Nephron (organoid): ENCODE measurements around the gene ARID1B.

Source experiments
- H3K27ac Mint-ChIP-seq, 3 experiments: 2 replicates each; pipeline ENCODE4 v1.8.0; 2020; ENCODE audit warnings: mixed read lengths in 3 of 3, mild to moderate bottlenecking in 2 of 3, moderate library complexity in 1 of 3
- H3K27me3 Mint-ChIP-seq: 2 replicates; pipeline ENCODE4 v1.8.0; 2021; ENCODE audit warnings: low read depth, mild to moderate bottlenecking, moderate library complexity, mixed read lengths
- H3K36me3 Mint-ChIP-seq: 2 replicates; pipeline ENCODE4 v1.8.0; 2020; ENCODE audit warnings: low read depth, mixed read lengths
- H3K4me1 Mint-ChIP-seq: 2 replicates; pipeline ENCODE4 v1.8.0; 2020; ENCODE audit warnings: mixed read lengths
- H3K4me3 Mint-ChIP-seq, 3 experiments: 2 replicates each; pipeline ENCODE4 v1.8.0; 2020; ENCODE audit warnings: mild to moderate bottlenecking in 3 of 3, mixed read lengths in 3 of 3, moderate library complexity in 2 of 3
- H3K9me3 Mint-ChIP-seq: 2 replicates; pipeline ENCODE4 v1.8.0; 2020; ENCODE audit warnings: mixed read lengths
- TF ChIP-seq, protein P1 (sequence below), 3 experiments: fragments of 200-600 bp; sonication (generic); IDR thresholded peaks; one replicate each; pipeline ENCODE4 v1.5.0; 2021; ENCODE audit warnings: antibody characterized with exemption in 3 of 3; ENCODE audit not compliant: unreplicated experiment in 3 of 3

The ARID1B gene

DNA sequence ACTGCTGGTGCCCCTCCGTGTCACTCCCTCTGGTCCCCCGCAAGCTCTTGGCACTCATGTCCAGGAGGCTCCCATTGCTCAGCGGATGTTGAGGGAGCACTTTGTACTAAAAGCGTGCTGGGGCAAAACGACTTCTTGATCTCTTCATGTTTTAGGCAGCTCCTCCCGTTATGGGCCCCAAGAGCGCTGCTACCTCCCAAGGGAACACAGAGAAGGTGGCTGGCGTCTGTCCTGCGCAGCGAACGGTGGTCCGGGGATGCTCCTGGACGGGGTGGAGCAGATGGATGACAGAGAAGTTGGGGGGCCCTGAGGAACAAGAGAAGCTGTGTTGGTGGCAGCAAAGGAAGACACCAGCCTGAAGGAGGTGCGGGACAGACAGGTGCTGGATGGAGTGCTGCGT, 446.3 kb downstream of the ARID1B start:
- Mint-ChIP-seq H3K4me1 (peaks cover 25% of the 10 kb centered on the region), H3K36me3 (no peaks in the 10 kb centered on the region), H3K27ac (peak overlapping the region in 1 of 3 experiments; percentile 15), H3K27me3 (peaks cover 22% of the 10 kb centered on the region), H3K9me3 (no peaks in the 10 kb centered on the region), H3K4me3 (no peak overlapping the region)
- TF ChIP-seq, protein P1, sequence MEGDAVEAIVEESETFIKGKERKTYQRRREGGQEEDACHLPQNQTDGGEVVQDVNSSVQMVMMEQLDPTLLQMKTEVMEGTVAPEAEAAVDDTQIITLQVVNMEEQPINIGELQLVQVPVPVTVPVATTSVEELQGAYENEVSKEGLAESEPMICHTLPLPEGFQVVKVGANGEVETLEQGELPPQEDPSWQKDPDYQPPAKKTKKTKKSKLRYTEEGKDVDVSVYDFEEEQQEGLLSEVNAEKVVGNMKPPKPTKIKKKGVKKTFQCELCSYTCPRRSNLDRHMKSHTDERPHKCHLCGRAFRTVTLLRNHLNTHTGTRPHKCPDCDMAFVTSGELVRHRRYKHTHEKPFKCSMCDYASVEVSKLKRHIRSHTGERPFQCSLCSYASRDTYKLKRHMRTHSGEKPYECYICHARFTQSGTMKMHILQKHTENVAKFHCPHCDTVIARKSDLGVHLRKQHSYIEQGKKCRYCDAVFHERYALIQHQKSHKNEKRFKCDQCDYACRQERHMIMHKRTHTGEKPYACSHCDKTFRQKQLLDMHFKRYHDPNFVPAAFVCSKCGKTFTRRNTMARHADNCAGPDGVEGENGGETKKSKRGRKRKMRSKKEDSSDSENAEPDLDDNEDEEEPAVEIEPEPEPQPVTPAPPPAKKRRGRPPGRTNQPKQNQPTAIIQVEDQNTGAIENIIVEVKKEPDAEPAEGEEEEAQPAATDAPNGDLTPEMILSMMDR (IDR thresholded peaks at IDR 0.05; ENCODE audit: unreplicated experiment in 3 of 3), result no peak

DNA sequence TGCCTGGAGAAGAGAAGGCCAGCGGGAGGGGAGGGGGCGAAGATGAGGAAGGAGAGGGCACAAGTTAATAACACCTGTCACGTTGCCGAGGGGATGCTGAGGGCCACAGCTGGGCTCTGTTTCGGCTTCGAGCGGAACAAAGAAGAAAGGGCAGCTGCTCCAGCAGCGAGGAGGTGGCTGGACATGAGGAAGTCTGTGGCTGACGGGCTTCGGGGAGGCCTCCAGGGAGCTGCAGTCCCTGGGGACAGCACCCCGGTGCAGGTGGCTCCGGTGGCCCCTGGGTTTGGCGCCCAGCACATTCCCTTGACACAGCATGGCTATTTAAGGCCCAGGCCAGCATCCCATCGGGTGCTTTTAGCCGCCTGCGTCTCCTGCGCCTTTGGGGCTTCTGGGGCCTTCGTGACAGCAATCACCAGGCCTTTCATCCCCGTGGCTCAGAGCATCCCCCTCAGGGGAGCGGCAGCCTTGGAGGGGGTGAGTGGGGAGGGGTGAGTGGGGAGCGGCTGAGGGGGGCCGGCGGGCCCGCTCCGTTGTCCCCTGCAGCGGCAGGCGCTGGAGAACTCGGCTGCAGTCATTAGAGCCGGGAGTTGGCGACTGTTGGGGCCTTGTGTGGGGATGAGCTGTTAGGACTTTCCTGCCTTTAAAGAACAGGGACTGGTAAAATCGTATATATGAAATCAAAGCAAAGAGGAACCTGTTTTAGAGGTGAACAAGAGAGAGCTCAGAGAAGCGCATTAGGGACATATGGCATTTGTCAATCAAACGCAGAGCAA, 447.2 kb downstream of the ARID1B start:
- Mint-ChIP-seq H3K27me3 (peaks cover 28% of the 10 kb centered on the region), H3K9me3 (no peaks in the 10 kb centered on the region), H3K36me3 (no peaks in the 10 kb centered on the region), H3K4me3 (no peak overlapping the region), H3K4me1 (peaks cover 31% of the 10 kb centered on the region), H3K27ac (peak overlapping the region in 1 of 3 experiments; percentile 15)
- TF ChIP-seq, protein P1 (IDR thresholded peaks at IDR 0.05; ENCODE audit: unreplicated experiment in 3 of 3), result no peak

DNA sequence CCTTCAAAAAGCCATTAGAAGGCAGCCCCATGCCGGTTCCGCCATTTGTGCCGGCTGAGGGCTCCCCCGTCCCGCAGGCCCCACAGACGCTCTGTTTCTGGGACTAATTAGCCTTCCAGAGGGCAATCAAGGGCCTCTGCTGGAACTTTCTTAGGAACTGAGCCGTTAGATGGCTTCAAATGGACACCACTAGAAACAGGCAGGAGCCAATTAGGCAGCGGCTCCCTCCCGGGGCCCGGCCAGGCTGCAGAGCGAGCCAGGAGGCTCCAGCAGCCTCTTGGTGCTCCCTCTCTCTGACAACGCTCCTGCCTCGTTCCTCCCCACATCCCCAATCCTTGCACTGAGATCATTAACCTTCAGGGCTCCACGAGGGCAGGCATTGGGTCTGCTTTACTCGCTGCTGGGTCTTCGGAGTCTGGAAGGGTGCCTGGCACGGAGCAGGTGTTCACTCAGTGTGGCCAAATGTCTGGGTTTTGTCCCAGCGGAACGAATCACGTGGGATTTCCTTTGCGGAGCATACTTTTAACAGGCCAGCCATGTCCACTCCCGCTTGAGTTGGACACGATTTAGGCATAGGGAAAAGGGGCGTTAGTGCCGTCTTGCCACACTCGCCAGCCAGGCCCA, 447.9 kb downstream of the ARID1B start:
- H3K4me1 Mint-ChIP-seq, result peaks cover 36% of the 10 kb centered on the region
- H3K27ac Mint-ChIP-seq, result no peak overlapping the region
- H3K36me3 Mint-ChIP-seq, result no peaks in the 10 kb centered on the region
- H3K4me3 Mint-ChIP-seq, result no peak overlapping the region
- peaks cover 30% of the 10 kb centered on the region for H3K27me3 Mint-ChIP-seq
- TF ChIP-seq, protein P1 (IDR thresholded peaks at IDR 0.05; ENCODE audit: unreplicated experiment in 3 of 3), result no peak
- no peaks in the 10 kb centered on the region for H3K9me3 Mint-ChIP-seq

DNA sequence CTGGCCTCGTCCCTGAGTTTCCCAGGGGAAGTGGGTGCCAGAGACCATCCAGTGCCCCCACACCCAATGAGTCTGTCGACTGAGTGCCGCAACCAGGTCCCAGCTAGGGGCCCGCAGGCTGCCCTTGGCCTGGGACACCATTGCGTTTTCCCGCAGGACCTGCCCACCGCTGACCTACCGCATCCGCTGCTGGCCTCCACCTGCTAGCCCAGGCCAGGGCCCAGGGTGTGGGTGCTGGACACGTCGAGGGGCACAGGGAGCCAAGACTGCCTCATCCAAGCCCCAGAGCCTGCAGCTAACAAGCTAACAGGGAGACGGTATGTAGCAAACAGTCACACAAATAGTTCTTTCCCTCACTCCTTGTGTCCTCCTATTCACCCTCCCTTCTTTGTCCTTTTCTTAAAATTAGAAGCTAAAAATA, 448.4 kb downstream of the ARID1B start:
- Mint-ChIP-seq H3K27me3 (peaks cover 32% of the 10 kb centered on the region), H3K4me1 (peaks cover 36% of the 10 kb centered on the region), H3K4me3 (peak overlapping the region in 1 of 3 experiments; percentile 14), H3K36me3 (no peaks in the 10 kb centered on the region), H3K9me3 (no peaks in the 10 kb centered on the region), H3K27ac (peak overlapping the region; percentile 10 to 66 (median 26))
- TF ChIP-seq, protein P1 (IDR thresholded peaks at IDR 0.05; ENCODE audit: unreplicated experiment in 3 of 3), result no peak

DNA sequence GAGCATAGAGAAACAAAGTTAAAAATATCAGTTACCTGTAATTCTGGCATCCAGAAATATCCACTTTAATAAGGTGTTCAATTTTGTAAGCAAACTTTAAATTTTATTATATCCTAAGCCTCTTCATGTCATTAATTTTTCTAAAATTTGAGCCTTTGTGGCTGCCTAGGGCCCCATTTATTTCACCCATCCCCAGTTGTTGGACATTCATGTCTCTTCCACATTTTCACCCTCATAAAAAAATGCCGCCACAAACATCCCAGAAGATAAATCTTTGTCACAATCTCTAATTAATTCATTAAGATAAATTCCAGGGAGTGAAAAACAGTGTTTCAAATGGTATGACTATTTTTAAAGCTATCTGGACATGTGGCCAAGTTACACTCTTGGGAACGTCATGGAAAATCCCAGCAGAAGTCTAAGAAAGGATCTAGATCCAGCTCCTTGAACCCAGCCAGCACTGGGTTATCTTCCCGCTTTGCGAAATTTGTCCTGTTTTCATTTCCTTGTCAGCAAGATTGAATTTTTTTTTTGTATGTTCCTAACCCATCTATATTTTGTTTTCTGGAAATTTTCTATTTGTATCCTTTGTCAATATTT, 448.9 kb downstream of the ARID1B start:
- H3K27me3 Mint-ChIP-seq, result peaks cover 38% of the 10 kb centered on the region

More for the DNA sequence above, 448.9 kb downstream of the ARID1B start:
- Mint-ChIP-seq H3K36me3 (no peaks in the 10 kb centered on the region), H3K4me1 (peaks cover 36% of the 10 kb centered on the region), H3K9me3 (no peaks in the 10 kb centered on the region), H3K4me3 (peak overlapping the region in 1 of 3 experiments; percentile 14), H3K27ac (peak overlapping the region; percentile 10 to 66 (median 26))
- TF ChIP-seq, protein P1 (IDR thresholded peaks at IDR 0.05; ENCODE audit: unreplicated experiment in 3 of 3), result no peak
